Activated CD4-positive, CD25-positive, alpha-beta regulatory T cell treated with anti-CD3 and anti-CD28 coated beads, Interleukin-2, amount 50 U/mL, for 24 hours (primary cell): Measurements from ENCODE around the gene GNG3.
"Not testable (repeated sequence)": the region's sequence is repeated elsewhere in the genome, so short reads cannot be mapped to it uniquely, and the experiment has no call there.

ENCODE experiments used
- ATAC-seq, 2 donors: fragments of 150-1000 bp; cut with Tn5 transposase; one replicate each; pipeline ENCODE4 v1.10.0; 2021; ENCODE audit warnings: mild to moderate bottlenecking in 1 of 2, moderate library complexity in 1 of 2

The GNG3 gene

GRCh38 chr11:62721994-62722393 lies 14.5 kb downstream of the GNG3 start:
- no peak for ATAC-seq

- no peak for ATAC-seq
Observed at GRCh38 chr11:62724171-62724570, 16.7 kb downstream of the GNG3 start.

- no peak for ATAC-seq
Observed at GRCh38 chr11:62725646-62726045, 18.2 kb downstream of the GNG3 start.

- ATAC-seq, result no peak
Observed at GRCh38 chr11:62726156-62726914, 18.9 kb downstream of the GNG3 start.

GRCh38 chr11:62726915-62727164 lies 19.4 kb downstream of the GNG3 start:
- ATAC-seq, result peak; percentile 1 to 2

- peak; percentile 84 to 85 for ATAC-seq
Observed at GRCh38 chr11:62727165-62727871, 19.8 kb downstream of the GNG3 start, which contains the start of gene HNRNPUL2. Gene HNRNPUL2 (minus strand): TSS chr11:62727457. CDS start chr11:62727156, 301 bp downstream.

- peak; percentile 62 to 66 for ATAC-seq
Observed at GRCh38 chr11:62727872-62728170, 20.3 kb downstream of the GNG3 start.

GRCh38 chr11:62728171-62728988 lies 20.9 kb downstream of the GNG3 start, which contains the start of gene TTC9C:
Gene TTC9C (plus strand): TSS chr11:62728486. CDS start chr11:62728849, 363 bp downstream.
- ATAC-seq, result peak; percentile 25 to 26

GRCh38 chr11:62730076-62730475 lies 22.6 kb downstream of the GNG3 start:
- not testable (repeated sequence) for ATAC-seq

GRCh38 chr11:62732830-62733229 lies 25.4 kb downstream of the GNG3 start:
- ATAC-seq, result peak in 1 of 2 donors; percentile 20

- ATAC-seq, result no peak
Observed at GRCh38 chr11:62737196-62737595, 29.7 kb downstream of the GNG3 start.

GRCh38 chr11:62747475-62748160 lies 40.1 kb downstream of the GNG3 start:
- ATAC-seq, result no peak

GRCh38 chr11:62749931-62750330 lies 42.5 kb downstream of the GNG3 start:
- ATAC-seq, result not testable (repeated sequence)

GRCh38 chr11:62752177-62752785 lies 44.8 kb downstream of the GNG3 start:
- no peak for ATAC-seq

GRCh38 chr11:62752994-62753735 lies 45.7 kb downstream of the GNG3 start:
- no peak for ATAC-seq

- peak; percentile 97 to 98 for ATAC-seq
Observed at GRCh38 chr11:62753736-62754603, 46.5 kb downstream of the GNG3 start, which contains the start of gene ZBTB3. Gene ZBTB3 (minus strand): TSS chr11:62754160. CDS start chr11:62753664, 496 bp downstream.

GRCh38 chr11:62755086-62755615 lies 47.7 kb downstream of the GNG3 start:
- ATAC-seq, result no peak

GRCh38 chr11:62757846-62758788 lies 50.6 kb downstream of the GNG3 start:
- no peak for ATAC-seq
